NCI-H446 (cell line): ENCODE measurements around the gene CFAP90.

Source experiments
- DNase-seq, 2 experiments: peaks; one replicate each; lab custom pipeline; 2025; lab: John Stamatoyannopoulos, UW

CFAP90 gene, protein sequence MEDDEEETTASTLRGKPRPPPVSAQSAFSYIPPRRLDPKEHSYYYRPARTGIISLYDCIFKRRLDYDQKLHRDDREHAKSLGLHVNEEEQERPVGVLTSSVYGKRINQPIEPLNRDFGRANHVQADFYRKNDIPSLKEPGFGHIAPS

DNA sequence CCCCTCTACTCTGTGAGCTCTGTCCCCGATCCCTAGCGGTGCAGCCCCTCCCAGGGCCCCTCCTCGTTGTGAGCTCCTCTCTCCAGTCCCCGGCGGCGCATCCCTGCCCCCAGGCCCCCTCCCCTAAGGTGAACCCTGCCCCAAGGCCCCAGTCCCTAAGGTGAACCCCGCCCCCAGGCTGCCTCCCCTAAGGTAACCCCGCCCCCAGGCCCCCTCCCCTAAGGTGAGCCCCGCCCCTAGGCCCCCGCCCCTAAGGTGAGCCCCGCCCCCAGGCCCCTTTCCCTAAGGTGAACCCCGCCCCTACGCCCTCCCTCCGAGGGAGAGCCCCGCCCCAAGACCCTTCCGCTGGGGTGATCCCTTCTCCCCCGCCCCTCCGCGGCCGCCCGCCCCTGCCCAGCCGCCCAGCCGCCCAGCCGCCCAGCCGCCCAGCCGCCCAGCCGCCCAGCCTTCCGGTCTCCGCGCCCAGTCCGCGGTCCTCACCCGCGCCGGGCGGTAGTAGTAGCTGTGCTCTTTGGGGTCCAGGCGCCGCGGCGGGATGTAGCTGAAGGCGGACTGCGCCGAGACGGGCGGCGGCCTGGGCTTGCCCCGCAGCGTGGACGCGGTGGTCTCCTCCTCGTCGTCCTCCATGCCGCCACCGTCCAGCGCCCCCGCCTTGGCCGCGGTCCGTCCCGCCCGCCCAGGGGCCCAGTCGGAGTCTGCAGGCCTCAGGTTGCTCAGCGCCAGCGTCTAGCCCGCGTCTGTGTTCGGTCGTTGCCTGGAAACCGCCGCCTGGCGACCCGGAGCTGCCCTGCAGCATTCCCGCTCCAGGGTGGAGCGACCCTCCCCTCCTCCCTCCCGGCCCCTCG is at the start of gene CFAP90:
CFAP90 (minus strand) TSS at position 739 of the 845 bp plus-strand sequence; CDS start at position 627, 112 bp downstream.
- no peak for DNase-seq

DNA sequence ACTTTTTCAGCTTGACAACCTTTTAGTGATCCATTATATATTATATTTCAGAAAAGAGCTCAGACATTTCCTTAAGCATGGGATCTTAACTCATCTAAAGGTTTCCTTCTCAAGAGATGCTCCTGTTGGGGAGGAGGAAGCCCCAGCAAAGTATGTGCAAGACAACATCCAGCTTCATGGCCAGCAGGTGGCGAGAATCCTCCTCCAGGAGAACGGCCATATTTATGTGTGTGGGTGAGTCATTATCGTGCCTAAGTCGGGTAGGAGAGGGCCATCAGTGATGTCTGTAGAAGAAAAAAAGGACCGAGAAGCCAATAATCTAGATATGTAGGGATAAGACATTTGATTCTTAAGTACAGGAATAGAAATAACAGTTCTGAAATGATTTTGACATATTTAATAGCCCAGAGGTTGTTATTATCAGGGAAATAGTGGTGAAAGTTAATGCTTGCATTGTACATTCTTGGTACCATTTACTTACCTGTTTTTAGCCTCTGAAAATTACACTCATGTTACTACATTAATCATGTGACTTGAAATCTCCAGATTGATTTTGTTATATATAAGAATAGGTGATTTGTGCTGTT is 46.2 kb upstream of the CFAP90 start:
- DNase-seq = peak; percentile 1 to 28

DNA sequence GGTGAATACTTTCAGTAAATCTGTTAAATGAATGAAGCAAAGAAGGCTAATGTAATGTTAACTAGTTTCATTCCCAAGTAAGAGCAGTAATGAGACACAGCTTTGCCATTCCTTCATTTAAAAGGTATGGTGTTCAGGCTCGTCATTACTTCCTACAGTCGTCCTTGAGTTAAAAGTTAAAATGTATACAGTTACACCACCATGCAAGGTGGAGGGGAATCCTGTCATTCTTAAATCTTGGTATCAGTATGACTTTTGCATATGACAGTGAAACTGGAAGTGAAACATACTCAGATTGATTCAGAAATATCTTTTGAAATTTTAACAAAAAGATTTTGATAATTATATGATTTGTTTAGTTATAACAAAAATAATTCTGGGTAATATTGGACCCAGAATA is 43.9 kb upstream of the CFAP90 start:
- DNase-seq = no peak

DNA sequence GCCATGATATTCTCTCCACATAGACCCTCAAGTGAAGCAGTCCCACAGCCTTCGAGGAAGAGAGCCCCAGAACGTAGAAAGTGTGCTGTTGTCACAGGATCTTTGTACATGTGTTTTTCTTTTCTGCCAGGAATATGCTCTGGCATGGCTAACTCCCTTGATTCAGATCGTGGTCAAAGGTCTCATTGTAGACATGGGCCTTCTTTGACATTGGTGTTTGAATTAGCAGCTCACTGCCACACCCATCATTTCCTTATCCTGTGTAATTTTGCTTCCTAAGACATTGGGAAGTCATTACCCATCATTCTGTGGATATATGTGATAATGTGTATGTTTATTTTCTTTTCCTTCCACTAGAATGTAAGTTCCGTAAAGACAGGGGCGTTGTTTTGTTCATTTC is 43.5 kb upstream of the CFAP90 start:
- no peak for DNase-seq

DNA sequence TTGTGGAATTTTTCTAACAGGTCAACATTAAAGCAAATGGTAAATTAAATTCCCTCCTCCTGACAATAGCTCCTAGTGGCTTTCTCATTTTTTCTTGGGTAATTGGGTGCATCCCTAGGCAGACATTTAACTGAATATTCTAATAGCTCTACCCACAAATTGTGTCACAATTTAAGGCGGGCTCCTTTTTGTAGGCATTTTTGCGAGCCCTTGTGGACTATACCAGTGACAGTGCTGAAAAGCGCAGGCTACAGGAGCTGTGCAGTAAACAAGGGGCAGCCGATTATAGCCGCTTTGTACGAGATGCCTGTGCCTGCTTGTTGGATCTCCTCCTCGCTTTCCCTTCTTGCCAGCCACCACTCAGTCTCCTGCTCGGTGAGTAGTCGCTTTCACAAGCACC is 38.0 kb upstream of the CFAP90 start:
- DNase-seq = no peak

DNA sequence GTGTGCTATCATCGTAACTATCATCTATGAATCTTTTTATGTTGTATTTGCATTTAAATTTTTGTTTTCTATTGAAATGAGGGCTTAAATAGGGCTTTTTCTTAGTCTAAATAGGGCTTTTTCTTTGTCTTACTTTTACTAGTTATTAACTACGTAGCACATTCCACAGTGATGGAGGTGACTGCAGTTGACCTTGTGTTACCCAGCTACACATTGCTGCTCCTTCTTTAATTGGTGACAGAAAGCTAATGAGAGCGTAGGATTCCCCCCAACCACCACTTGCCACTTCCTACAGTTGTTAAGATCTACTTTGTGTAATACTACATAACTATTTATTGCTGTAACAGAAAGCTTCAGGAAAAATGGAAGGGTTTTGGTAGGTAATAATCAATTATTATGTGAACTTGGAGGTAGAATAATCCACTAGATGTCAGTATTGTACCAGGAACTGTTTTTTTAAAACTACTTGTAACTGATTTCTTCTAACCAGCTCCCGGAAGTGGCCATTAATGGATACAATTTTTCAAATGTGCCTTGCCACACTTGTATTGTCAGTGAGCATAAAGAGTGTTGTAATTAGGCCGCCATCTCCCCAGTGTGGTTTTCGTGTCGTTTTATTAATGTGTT is 36.0 kb upstream of the CFAP90 start:
- peak; percentile 14 to 37 for DNase-seq

DNA sequence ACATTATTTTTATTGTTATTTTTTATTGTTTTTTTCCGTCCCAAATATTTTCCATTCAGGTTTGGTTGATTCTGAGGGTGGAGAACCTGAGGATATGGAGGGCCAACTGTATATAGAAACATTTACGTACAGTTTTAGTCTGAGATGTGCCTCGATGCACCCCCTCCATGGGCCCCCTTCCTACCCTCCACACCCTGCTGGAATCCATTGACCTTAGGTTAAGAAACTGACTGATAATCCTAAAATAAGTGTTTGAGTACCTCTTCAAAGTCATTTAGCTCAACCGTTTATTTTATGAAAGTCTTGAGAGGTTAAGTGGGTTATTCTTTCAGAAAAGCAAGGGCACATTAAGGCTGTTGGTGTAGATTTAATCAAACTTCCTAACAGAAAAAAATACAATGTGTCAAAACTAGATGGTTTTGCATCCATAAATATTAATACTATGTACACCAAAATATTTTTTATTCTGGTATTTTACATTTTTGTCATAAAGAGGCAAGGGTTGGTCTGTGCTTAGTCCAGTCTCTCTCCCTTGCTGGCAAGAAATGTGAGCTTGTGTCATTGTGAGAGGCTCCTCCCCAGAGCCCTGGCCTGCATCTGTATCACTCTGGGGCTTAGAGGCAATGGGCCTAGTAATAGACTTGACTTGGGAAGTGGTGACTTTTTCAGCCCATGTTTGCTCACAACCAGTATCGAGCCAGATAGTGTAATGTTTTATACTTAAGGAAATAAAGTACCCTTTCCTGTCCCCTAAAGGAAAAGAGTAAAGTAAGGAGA is 33.7 kb upstream of the CFAP90 start:
- no peak for DNase-seq

DNA sequence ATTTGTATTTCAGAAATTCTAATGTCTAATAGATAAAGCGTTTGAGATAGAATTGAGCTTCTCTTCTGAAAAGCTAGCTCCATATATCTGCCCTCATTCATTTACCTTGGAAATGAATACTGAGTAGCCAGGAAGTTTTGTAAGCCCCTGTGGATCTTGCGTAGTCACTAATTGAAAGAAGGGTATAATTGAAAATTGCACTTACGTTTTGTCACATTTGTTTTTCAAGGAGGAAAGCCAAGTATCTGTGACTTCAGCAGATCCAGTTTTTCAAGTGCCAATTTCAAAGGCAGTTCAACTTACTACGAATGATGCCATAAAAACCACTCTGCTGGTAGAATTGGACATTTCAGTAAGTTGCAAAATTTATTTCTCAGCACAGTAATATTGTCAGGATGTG is 32.0 kb upstream of the CFAP90 start:
- DNase-seq = no peak

DNA sequence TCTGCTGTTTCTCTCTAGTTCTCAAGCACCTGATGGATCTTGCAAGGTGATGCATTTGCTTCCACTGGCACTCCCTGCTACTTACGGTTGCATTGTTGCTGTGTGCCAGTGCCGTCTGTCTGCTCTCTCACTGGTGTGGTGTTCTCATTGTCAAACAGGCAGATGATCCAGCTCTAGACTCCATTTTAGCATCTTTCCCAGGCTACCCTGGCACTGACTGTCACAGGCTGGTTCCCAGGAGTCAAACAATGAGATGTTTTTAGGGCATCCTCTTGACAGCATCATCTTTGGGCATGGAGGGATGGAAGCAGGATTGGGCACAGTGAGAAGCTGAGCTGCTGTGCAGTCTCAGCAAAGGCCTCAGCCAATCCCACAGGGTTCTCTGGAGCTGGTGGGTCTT is 30.9 kb upstream of the CFAP90 start:
- no peak for DNase-seq

DNA sequence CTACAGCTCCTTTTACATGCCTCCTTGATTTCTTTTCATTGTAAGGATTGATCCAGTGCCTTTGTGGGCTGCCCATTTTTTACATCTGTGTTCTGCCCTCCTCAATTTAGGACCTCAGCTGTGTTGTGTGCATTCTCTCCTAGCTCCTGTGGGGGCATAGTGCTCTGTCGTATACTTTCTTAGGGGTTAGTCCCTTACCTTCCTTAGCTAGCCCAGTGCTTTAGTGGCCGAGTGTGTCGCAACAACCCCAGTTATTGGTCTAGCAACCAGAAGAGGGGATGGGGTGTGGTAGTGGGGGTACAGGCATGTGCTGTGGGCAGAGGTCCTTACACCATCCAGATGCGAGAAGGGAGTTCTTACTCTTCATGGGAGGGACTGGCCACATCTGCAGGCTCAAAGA is 30.2 kb upstream of the CFAP90 start:
- DNase-seq = no peak

DNA sequence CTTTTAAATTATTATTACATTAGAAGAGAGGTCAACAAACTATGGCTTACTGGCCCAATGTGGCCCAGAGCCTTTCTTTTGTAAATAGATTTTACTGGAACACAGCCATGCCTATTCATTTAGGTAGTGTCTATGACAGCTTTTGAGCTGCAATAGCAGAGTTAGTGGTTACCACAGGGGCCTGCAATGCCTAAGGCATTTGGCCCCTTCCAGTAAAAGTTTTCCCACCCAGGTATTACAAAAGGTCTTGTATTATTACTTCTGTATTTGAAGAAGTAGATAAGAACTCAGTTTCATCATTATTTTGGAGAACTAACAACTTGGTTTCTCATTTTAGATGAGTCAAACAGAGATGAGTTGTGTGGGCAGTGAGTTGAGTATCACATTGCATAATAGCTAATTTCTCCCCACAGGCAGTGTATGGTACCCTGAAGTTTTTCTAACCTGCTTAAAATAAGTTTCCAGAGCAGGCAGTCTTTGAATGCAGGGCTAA is 27.5 kb upstream of the CFAP90 start:
- DNase-seq = no peak

DNA sequence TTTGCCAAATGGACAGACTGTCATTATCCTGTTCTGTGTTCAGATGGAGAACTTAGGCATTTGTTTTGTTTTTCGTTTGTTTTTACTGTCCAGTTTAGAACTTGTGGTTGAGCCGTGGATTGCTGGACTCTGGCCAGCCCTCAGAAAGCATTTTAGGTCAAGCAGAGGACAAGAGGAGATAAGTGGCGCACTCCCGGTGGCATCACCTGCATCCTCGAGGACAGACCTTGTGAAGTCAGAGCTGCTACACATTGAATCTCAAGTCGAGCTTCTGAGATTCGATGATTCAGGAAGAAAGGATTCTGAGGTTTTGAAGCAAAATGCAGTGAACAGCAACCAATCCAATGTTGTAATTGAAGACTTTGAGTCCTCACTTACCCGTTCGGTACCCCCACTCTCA is 26.9 kb upstream of the CFAP90 start:
- no peak for DNase-seq

DNA sequence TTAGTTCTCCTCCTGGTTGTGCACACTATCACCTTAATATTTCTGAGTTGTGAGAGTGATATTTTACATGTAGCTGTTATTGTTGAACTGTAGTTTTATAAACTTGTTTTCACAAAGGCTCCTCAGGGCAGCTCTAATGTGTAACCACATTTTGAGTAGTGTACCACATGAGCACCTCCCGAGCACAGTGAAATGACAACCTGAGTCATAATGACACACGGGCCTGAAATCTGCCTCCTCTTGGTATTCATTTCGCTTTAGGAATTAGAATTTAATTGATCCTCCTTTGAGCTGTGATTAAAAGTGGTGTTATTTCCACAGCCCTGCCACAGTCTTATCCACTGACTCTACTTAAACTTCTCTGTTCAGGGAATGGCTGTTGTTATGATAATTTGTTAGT is 25.9 kb upstream of the CFAP90 start:
- no peak for DNase-seq

DNA sequence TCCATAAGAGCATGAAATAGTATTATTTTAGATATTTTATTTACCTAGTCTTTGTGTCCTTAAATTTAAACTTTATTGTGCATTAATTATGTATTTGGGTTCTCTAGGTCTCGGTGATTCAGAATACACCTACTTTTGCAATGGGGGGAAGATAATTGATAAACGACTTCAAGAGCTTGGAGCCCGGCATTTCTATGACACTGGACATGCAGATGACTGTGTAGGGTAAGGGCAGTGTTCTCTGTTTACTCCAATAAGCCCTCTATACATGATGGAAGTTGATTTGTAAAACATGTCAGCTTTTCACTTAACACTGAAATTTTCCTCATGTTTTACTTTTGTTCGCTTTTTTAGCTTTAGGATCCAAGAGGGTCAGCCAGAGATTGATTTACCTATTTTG is 24.2 kb upstream of the CFAP90 start:
- no peak for DNase-seq

DNA sequence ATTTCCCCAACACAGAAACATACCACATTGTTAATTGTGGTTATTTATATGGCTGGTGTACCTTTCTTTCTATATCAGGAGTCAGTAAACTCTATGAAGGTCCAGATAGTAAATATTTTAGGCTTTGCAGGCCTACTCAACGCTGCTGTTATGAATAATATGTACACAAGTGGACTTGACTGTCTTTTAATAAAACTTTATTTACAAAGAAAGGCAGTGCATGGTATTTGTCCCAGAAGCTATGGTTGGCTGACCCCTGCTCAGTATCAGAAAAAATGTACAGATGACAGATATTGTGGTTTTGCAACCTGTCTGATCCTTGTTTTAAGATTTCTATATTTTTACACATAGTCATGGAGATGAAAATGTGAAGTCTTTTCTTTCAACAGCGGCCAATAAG is 23.7 kb upstream of the CFAP90 start:
- DNase-seq = no peak

DNA sequence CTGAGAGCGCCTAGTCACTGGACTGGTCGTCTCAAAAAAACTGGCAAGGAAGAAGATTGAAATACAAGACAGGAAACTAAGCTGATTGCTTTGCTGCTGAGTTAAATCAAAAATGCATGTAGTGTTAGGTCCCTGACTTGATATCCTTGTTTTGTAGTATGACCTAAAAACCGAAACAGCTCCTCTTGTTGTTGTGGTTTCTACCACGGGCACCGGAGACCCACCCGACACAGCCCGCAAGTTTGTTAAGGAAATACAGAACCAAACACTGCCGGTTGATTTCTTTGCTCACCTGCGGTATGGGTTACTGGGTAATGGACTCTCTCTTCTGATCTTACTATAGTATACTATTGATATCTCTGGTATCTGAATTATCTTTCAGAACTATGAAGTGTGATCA is 22.3 kb upstream of the CFAP90 start:
- DNase-seq = no peak

DNA sequence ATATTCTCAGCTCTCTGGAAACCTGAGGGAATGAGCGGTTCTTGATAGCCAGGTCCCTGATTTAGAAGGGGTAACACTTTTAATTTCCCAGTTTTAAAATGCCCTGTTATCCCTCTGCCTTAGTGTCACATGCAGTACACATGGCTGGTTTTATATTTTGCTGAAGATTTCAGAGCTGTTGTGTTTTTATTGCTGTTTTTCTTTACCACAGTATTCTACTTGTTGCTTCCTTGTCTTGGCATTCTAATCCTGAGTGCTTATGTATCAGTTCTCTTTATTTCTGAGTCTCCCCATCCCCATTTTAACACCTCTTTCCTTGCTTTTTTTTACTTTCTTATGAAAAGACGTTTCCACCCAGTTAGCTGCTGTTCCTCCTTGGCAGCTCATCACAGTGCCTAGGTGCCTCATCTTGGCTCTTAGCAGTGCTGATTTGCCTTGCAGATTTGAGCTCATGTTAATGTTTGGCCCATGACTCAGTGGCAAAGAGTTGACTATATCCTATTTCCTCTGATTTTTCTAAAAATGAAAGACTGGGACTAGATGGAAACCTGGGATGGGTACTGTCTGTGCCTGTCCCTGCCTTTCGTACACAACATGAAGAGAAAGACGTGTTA is 21.7 kb upstream of the CFAP90 start:
- no peak for DNase-seq

DNA sequence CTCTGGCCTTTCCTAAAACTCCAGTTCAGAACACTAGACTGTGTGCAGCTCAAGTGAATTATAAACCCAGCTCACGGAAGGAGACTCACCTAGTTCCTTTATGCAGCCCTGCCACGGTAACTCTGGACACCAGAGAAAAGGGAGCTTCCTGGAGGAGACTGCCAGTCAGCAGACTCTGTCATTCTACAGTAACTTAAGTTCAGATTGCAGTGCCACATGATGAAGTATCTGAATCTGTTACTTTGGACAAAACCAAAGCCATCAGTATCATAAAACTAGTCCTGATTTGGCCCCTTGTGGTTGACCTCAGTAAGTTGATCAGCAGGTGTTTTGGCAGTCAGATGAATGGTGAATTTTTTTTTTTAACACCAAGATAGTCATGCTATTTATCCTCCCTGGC is 20.7 kb upstream of the CFAP90 start:
- DNase-seq = no peak

DNA sequence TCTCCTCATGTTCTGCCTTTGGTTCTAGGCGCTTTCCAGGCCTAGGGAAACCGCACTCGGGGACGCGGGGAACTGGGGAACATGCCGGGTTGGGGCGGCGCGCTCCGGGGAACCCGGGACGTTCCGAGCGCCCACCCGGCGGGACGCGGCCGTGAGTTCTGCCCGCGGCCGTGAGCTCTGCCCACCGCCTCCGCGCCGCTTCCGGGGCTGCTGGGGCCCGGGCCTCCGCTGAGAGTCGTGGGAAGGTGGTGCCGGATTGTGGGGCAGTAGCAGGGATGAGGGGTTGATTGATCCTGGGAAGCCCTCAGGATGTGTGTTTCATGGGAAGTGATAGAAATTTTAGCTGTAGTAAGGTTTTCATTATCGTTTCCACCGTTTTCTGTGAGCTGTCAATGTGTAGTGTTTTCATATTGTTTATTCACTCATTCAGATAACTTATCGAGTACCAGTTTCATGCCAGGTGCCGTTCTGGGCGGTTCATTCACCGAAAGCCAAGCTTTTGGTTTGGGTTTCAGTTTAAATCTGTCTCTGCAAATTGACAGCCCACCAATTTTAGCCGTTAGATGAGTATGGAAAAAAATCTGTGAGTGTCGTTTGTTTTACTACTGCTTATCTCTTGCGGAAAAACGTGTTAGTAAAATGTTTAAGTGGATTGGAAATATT is 18.7 kb upstream of the CFAP90 start:
- DNase-seq = no peak

DNA sequence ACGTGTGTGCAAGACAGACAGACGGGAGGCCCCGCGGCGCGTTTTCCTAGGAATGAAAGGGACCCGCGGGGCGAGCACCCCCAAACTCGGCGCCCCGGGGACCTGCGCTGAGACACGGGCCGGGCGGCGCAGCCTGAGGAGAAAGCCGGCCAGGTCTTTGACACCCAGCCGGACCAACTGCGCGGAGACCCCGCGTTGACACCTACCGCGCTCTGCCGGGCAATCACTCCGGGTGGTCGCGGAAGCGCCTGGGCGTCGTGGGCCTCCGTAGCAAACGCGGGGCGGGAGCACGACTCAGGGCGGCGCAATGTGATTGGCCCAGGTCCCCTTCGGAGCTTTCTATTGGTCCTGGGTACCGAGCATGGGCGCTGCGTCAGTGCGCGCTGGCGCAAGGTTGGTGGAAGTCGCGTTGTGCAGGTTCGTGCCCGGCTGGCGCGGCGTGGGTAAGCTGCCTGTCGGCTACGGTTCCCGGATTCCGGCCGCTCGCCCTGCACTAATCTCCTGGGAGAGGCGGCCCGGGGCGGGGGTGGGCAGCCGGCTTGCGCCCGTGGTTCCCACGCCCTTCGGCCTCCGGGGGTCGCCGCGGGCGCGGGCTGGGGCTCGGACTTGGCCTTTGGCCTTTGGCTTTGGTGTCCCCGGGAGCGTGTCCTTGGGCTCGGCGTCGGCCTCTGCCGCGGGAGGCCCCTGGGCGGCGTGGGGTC is 18.0 kb upstream of the CFAP90 start, which contains the start of the genes FASTKD3 and MTRR:
FASTKD3 (minus strand) TSS at position 259 of the 701 bp plus-strand sequence. CDS start 948 bp downstream, outside the sequence.
MTRR (plus strand) TSS at position 376 of the 701 bp plus-strand sequence. CDS start 1,647 bp downstream, outside the sequence.
- DNase-seq = peak; percentile 94 to 98
